Parathyroid adenoma (tissue), 2 donors: ENCODE results near the gene PHACTR2.

ENCODE experiments used
- H2AFZ ChIP-seq: fragments of 300-600 bp; sonication (generic); one replicate; pipeline ENCODE4 v1.7.0; 2017; ENCODE audit warnings: antibody characterized with exemption, mild to moderate bottlenecking
- H3K27ac ChIP-seq: fragments of 300-600 bp; sonication (generic); one replicate; pipeline ENCODE4 v1.7.0; 2017
- H3K27me3 ChIP-seq: fragments of 300-600 bp; sonication (generic); one replicate; pipeline ENCODE4 v1.7.0; 2017; ENCODE audit warnings: low read length; ENCODE audit not compliant: control insufficient read depth, insufficient read depth
- H3K36me3 ChIP-seq: fragments of 300-600 bp; sonication (generic); one replicate; pipeline ENCODE4 v1.7.0; 2017; ENCODE audit warnings: low read length; ENCODE audit not compliant: control insufficient read depth, insufficient read depth
- H3K4me1 ChIP-seq: fragments of 300-600 bp; sonication (generic); one replicate; pipeline ENCODE4 v1.7.0; 2017; ENCODE audit warnings: control low read depth
- H3K4me2 ChIP-seq: fragments of 300-600 bp; sonication (generic); one replicate; pipeline ENCODE4 v1.7.0; 2017; ENCODE audit warnings: low read length
- H3K4me3 ChIP-seq: fragments of 300-600 bp; sonication (generic); one replicate; pipeline ENCODE4 v1.7.0; 2017; ENCODE audit warnings: low read depth, low read length
- H3K79me2 ChIP-seq: fragments of 300-600 bp; sonication (generic); one replicate; pipeline ENCODE4 v1.7.0; 2017; ENCODE audit warnings: control low read depth
- H3K9ac ChIP-seq: fragments of 300-600 bp; sonication (generic); one replicate; pipeline ENCODE4 v1.7.0; 2017; ENCODE audit warnings: mild to moderate bottlenecking
- H3K9me3 ChIP-seq: fragments of 300-600 bp; sonication (generic); one replicate; pipeline ENCODE4 v1.7.0; 2017; ENCODE audit warnings: low read length; ENCODE audit not compliant: control insufficient read depth
- TF ChIP-seq, protein P1 (sequence below): fragments of 300-600 bp; sonication (generic); IDR thresholded peaks from one replicate; pipeline ENCODE4 v1.7.0; 2017; ENCODE audit warnings: antibody characterized with exemption, mild to moderate bottlenecking
- donor health status: primary hyperparathyroidism.

The PHACTR2 gene

GRCh38 chr6:143688681-143689080 lies 10.9 kb downstream of the PHACTR2 start:
- Histone ChIP-seq H3K36me3 (no peaks in the 10 kb centered on the region), H3K27me3 (no peaks in the 10 kb centered on the region), H3K4me1 (no peaks in the 10 kb centered on the region), H3K79me2 (peaks cover 42% of the 10 kb centered on the region), H3K9me3 (no peaks in the 10 kb centered on the region), H2AFZ (no peak overlapping the region), H3K9ac (no peak overlapping the region), H3K4me3 (no peak overlapping the region), H3K4me2 (no peak overlapping the region), H3K27ac (no peak overlapping the region)
- TF ChIP-seq, protein P1, sequence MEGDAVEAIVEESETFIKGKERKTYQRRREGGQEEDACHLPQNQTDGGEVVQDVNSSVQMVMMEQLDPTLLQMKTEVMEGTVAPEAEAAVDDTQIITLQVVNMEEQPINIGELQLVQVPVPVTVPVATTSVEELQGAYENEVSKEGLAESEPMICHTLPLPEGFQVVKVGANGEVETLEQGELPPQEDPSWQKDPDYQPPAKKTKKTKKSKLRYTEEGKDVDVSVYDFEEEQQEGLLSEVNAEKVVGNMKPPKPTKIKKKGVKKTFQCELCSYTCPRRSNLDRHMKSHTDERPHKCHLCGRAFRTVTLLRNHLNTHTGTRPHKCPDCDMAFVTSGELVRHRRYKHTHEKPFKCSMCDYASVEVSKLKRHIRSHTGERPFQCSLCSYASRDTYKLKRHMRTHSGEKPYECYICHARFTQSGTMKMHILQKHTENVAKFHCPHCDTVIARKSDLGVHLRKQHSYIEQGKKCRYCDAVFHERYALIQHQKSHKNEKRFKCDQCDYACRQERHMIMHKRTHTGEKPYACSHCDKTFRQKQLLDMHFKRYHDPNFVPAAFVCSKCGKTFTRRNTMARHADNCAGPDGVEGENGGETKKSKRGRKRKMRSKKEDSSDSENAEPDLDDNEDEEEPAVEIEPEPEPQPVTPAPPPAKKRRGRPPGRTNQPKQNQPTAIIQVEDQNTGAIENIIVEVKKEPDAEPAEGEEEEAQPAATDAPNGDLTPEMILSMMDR: no peak

DNA sequence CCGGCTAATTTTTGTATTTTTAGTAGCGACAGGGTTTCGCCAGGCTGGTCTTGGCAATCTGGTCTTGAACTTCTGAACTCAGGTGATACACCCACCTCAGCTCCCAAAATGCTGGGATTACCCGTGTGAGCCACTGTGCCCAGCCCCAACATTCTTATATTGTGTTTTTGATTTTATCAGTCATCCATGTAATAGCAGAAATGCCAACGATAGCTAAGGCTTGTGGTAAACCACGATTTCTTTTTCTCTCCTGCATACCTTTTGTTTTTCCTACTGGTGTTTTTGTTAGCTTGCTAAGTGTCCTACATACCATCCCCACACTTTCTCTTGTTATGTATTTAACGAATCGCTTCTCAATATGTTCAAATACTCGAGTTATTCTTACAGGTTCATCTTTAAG lies 12.1 kb downstream of the PHACTR2 start:
- Histone ChIP-seq H3K4me3 (no peak overlapping the region), H3K36me3 (no peaks in the 10 kb centered on the region), H3K4me2 (no peak overlapping the region), H3K4me1 (peaks cover 7% of the 10 kb centered on the region), H3K9me3 (no peaks in the 10 kb centered on the region), H3K27ac (no peak overlapping the region), H3K79me2 (peaks cover 42% of the 10 kb centered on the region), H3K9ac (no peak overlapping the region), H3K27me3 (no peaks in the 10 kb centered on the region), H2AFZ (no peak overlapping the region)
- TF ChIP-seq, protein P1: no peak

GRCh38 chr6:143691155-143691554 lies 13.4 kb downstream of the PHACTR2 start:
- Histone ChIP-seq H3K36me3 (no peaks in the 10 kb centered on the region), H3K79me2 (peaks cover 39% of the 10 kb centered on the region), H2AFZ (no peak overlapping the region), H3K27me3 (no peaks in the 10 kb centered on the region), H3K27ac (no peak overlapping the region), H3K4me2 (no peak overlapping the region), H3K4me1 (peaks cover 12% of the 10 kb centered on the region), H3K4me3 (no peak overlapping the region), H3K9me3 (no peaks in the 10 kb centered on the region), H3K9ac (no peak overlapping the region)
- TF ChIP-seq, protein P1: no peak

GRCh38 chr6:143691900-143692636 lies 14.3 kb downstream of the PHACTR2 start:
- TF ChIP-seq, protein P1: no peak
- Histone ChIP-seq H3K36me3 (no peaks in the 10 kb centered on the region), H3K9ac (no peak overlapping the region), H2AFZ (no peak overlapping the region), H3K27ac (no peak overlapping the region), H3K9me3 (no peaks in the 10 kb centered on the region), H3K27me3 (no peaks in the 10 kb centered on the region), H3K79me2 (peaks cover 35% of the 10 kb centered on the region), H3K4me2 (no peak overlapping the region), H3K4me1 (peaks cover 12% of the 10 kb centered on the region), H3K4me3 (no peak overlapping the region)

DNA sequence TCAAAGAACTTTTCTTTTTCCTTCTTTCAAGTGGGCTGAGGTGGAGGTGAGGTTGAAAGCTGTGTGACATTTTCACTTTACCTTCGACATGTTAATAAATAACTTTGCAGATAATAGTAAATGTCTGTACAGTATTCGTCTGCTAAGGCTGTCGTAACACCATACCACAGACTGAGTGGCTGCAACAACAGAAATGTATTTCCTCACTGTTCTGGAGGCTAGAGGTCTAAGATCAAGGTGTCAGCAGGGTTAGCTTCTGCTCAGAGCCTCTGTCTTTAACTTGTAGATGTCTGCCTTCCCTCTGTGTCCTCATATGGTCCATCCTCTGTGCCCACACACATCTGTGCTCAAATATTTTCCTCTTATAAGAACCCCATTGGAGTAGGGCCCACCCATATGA lies 14.9 kb downstream of the PHACTR2 start:
- no peaks in the 10 kb centered on the region for H3K27me3 ChIP-seq
- H3K79me2 ChIP-seq: peaks cover 35% of the 10 kb centered on the region
- no peak overlapping the region for H3K27ac ChIP-seq
- no peak overlapping the region for H2AFZ ChIP-seq
- H3K9ac ChIP-seq: no peak overlapping the region
- TF ChIP-seq, protein P1: no peak
- peaks cover 12% of the 10 kb centered on the region for H3K4me1 ChIP-seq
- H3K9me3 ChIP-seq: no peaks in the 10 kb centered on the region
- H3K4me3 ChIP-seq: no peak overlapping the region
- no peaks in the 10 kb centered on the region for H3K36me3 ChIP-seq
- no peak overlapping the region for H3K4me2 ChIP-seq
